Upper lobe of right lung (tissue), 1 donor: ENCODE data around the gene OR1J1. TPM values are rescaled to one million over a fixed set of nuclear protein-coding genes. Genes with fewer than 3 reads are reported as not detected.

ENCODE experiments used
- ATAC-seq: fragments of 200-7000 bp; cut with Tn5 transposase; one replicate; pipeline ENCODE4 v1.9.1; 2020; ENCODE audit warnings: mild to moderate bottlenecking, moderate library complexity
- DNase-seq: peaks from one replicate; pipeline ENCODE4 v3.0.0-alpha.2; 2020
- H3K27ac ChIP-seq: fragments of 200-600 bp; one replicate; pipeline ENCODE4 v1.8.0; 2022
- H3K27me3 ChIP-seq: fragments of 200-600 bp; one replicate; pipeline ENCODE4 v1.8.0; 2022; ENCODE audit warnings: mild to moderate bottlenecking
- H3K36me3 ChIP-seq: fragments of 200-600 bp; one replicate; pipeline ENCODE4 v1.8.0; 2022
- H3K4me1 ChIP-seq: fragments of 200-600 bp; one replicate; pipeline ENCODE4 v1.8.0; 2022
- H3K4me3 ChIP-seq: fragments of 200-600 bp; one replicate; pipeline ENCODE4 v1.8.0; 2022; ENCODE audit warnings: mild to moderate bottlenecking
- H3K9me3 ChIP-seq: fragments of 200-600 bp; one replicate; pipeline ENCODE4 v1.8.0; 2022
- CTCF ChIP-seq: fragments of 200-600 bp; IDR thresholded peaks from one replicate; pipeline ENCODE4 v1.8.0; 2022; ENCODE audit warnings: antibody characterized with exemption
- intact Hi-C: fragments of 100-400 bp; cut with DNase I; formaldehyde crosslinking; loops from one replicate; pipeline ENCODE4 v1.11.0; 2022
- total RNA-seq: library from RNA; stranded (reverse); fragmentation: NEBNext Ultra II Directional; extraction: Animal tissue kit (Norgen Biotek cat#: 25700); gene quantifications from one replicate; pipeline ENCODE4 v1.2.1, GENCODE V29; 2021
- donor health status: DM: no; HTN: yes; CAD: no; lungs with severe emphysema.

Gene OR1J1
- total RNA-seq, 1 donor from 2014 or later = not detected

- Histone ChIP-seq H3K4me1 (no peaks in the 10 kb centered on the region), H3K27me3 (no peaks in the 10 kb centered on the region), H3K27ac (no peak overlapping the region), H3K9me3 (no peaks in the 10 kb centered on the region), H3K4me3 (no peak overlapping the region), H3K36me3 (no peaks in the 10 kb centered on the region)
- intact Hi-C loops = no loop called here
- TF ChIP-seq CTCF = no peak
- no peak for ATAC-seq
- no peak for DNase-seq
Observed at GRCh38 chr9:122474561-122474960, 3.2 kb downstream of the OR1J1 start.

- Histone ChIP-seq H3K4me3 (no peak overlapping the region), H3K4me1 (peaks cover 11% of the 10 kb centered on the region), H3K9me3 (no peaks in the 10 kb centered on the region), H3K36me3 (no peaks in the 10 kb centered on the region), H3K27ac (no peak overlapping the region), H3K27me3 (no peaks in the 10 kb centered on the region)
- no peak for TF ChIP-seq CTCF
- no peak for DNase-seq
- no peak for ATAC-seq
- intact Hi-C loops = loop anchor here (10.0 kb wide), 1 partner anchor 336 kb away; the partner anchor contains the start of gene OR1K1
Observed at GRCh38 chr9:122468735-122469134, 9.0 kb downstream of the OR1J1 start.

- intact Hi-C loops = loop anchor here (10.0 kb wide), 1 partner anchor 338 kb away; the partner anchor contains the start of gene OR1K1
- ATAC-seq (no peak), DNase-seq (no peak)
- no peaks in the 10 kb centered on the region for H3K9me3 ChIP-seq
- peaks cover 11% of the 10 kb centered on the region for H3K4me1 ChIP-seq
- H3K27ac ChIP-seq = no peak overlapping the region
- H3K27me3 ChIP-seq = peaks cover 6% of the 10 kb centered on the region
- no peaks in the 10 kb centered on the region for H3K36me3 ChIP-seq
- H3K4me3 ChIP-seq = no peak overlapping the region
- TF ChIP-seq CTCF = no peak
Observed at GRCh38 chr9:122466456-122466855, 11.3 kb downstream of the OR1J1 start.

GRCh38 chr9:122464633-122465567 lies 12.8 kb downstream of the OR1J1 start:
- H3K27ac ChIP-seq = peak overlapping the region; percentile 40
- peak overlapping the region; percentile 54 for H3K4me3 ChIP-seq
- no peaks in the 10 kb centered on the region for H3K36me3 ChIP-seq
- peaks cover 8% of the 10 kb centered on the region for H3K27me3 ChIP-seq
- DNase-seq (peak; percentile 67), ATAC-seq (peak; percentile 95)
- intact Hi-C loops = loop anchor here (10.0 kb wide), 1 partner anchor 340 kb away; the partner anchor contains the start of gene OR1K1
- H3K9me3 ChIP-seq = no peaks in the 10 kb centered on the region
- peaks cover 11% of the 10 kb centered on the region for H3K4me1 ChIP-seq
- TF ChIP-seq CTCF = peak; percentile 82

GRCh38 chr9:122463828-122464632 lies 13.7 kb downstream of the OR1J1 start:
- Histone ChIP-seq H3K4me3 (peak overlapping the region; percentile 54), H3K27me3 (peaks cover 8% of the 10 kb centered on the region), H3K4me1 (peaks cover 11% of the 10 kb centered on the region), H3K27ac (no peak overlapping the region), H3K9me3 (no peaks in the 10 kb centered on the region), H3K36me3 (no peaks in the 10 kb centered on the region)
- no peak for TF ChIP-seq CTCF
- ATAC-seq (peak; percentile 44), DNase-seq (no peak)
- intact Hi-C loops = loop anchor here (10.0 kb wide), 1 partner anchor 341 kb away; the partner anchor contains the start of gene OR1K1
